HEK293T (cell line): ENCODE measurements around the gene ABI3.

Experiments
- ELF4 ChIP-seq: fragments of 450-650 bp; IDR thresholded peaks from 2 replicates; pipeline ENCODE4 v1.6.1; 2017; ENCODE audit warnings: antibody characterized with exemption
- FOXA1 ChIP-seq: fragments of 450-650 bp; IDR thresholded peaks from 2 replicates; pipeline ENCODE4 v1.6.1; 2016; ENCODE audit warnings: mild to moderate bottlenecking
- FOXM1 ChIP-seq: fragments of 450-650 bp; IDR thresholded peaks from 2 replicates; pipeline ENCODE4 v1.6.1; 2017; ENCODE audit warnings: mild to moderate bottlenecking, borderline replicate concordance
- SP1 ChIP-seq: fragments of 450-650 bp; IDR thresholded peaks from 2 replicates; pipeline ENCODE4 v1.6.1; 2017

DNA sequence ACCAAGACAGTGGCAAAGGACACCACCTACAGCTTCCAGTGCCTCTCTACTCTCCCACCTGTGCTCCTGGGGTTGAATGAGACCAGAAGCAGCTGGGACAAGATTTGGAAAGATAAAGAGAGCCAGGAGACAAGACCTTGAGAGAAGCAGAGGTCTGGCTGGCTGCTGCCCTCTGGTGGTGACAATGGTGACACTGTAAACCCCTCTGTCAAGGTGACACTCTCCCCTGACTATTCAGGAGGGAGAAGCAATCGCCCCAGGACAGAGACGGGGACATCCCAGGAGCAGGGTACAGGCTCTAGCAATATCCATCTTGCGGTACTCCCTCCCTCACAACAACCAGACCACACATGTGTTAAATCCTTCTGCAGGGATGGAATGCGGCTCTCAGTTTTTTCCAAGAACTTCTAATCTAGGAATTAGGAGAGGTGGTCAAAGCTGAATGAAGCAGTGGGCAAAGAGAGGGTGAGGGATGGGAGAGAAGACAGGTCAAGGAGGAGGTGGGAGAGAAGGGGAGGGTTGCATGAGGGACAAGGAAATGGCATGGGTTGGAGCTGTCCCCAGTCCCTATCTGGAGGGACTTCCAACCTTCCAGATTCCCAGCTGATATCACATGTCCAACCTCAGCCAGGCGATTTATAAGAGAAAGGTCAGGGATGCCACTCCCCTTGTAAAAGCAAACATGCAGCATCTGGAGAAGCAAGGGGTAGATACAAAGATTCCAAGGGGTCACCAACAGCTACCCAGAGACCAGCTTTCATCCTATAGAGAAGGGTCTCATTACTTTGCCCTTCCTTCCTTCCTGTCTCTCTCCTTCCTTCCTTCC is 17.1 kb downstream of the ABI3 start:
- TF ChIP-seq SP1 (no peak), ELF4 (no peak), FOXA1 (no peak), FOXM1 (no peak)
